ENCODE data around the gene FRMD4A.

DNA sequence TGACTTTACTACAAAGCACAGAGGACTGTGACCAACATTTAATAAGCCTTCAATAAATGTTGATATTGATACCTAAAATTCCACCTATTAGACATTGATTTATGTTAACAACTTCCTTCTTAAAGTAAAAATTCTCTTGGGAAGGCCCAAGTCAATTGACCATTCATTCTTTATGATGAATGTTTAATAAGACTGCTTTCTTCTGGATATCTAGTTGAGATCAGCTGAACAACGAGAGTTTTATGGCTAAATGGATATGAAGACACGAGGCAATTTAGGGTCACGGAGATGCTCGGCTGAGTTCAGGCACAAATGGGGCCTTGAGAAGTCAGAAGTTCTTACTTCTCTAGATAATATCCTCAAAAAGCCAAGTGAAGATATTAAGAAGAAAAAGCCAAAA lies 258.8 kb downstream of the FRMD4A start:
- no peak for TF ChIP-seq EZH2 (IDR thresholded peaks at IDR 0.05)
- TF ChIP-seq, protein P1, sequence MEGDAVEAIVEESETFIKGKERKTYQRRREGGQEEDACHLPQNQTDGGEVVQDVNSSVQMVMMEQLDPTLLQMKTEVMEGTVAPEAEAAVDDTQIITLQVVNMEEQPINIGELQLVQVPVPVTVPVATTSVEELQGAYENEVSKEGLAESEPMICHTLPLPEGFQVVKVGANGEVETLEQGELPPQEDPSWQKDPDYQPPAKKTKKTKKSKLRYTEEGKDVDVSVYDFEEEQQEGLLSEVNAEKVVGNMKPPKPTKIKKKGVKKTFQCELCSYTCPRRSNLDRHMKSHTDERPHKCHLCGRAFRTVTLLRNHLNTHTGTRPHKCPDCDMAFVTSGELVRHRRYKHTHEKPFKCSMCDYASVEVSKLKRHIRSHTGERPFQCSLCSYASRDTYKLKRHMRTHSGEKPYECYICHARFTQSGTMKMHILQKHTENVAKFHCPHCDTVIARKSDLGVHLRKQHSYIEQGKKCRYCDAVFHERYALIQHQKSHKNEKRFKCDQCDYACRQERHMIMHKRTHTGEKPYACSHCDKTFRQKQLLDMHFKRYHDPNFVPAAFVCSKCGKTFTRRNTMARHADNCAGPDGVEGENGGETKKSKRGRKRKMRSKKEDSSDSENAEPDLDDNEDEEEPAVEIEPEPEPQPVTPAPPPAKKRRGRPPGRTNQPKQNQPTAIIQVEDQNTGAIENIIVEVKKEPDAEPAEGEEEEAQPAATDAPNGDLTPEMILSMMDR (IDR thresholded peaks at IDR 0.05) = no peak

Measured in neural progenitor cell (in vitro differentiated cells).